ENCODE data around the gene PRSS22. TPM values are rescaled to one million over a fixed set of nuclear protein-coding genes. Genes with fewer than 3 reads are reported as not detected.

Gene PRSS22
- total RNA-seq, 1 experiment from 2014 or later: 141 TPM

GRCh38 chr16:2855536-2855935 is 2.4 kb downstream of the PRSS22 start:
- peaks cover 13% of the 10 kb centered on the region for H3K4me1 Mint-ChIP-seq (ENCODE audit: low read depth, unreplicated experiment)
- intact Hi-C loops (cut with micrococcal nuclease; ENCODE audit: unreplicated experiment): no loop called here
- H3K36me3 Mint-ChIP-seq (ENCODE audit: insufficient read depth, unreplicated experiment): peaks cover 92% of the 10 kb centered on the region
- H3K4me3 Mint-ChIP-seq (ENCODE audit: low read depth, unreplicated experiment): peak overlapping the region; percentile 90
- no peaks in the 10 kb centered on the region for H3K27me3 Mint-ChIP-seq (ENCODE audit: unreplicated experiment)
- peak overlapping the region; percentile 60 for H3K27ac Mint-ChIP-seq (ENCODE audit: unreplicated experiment)
- no peak for DNase-seq
- TF ChIP-seq CTCF (IDR thresholded peaks at IDR 0.05; ENCODE audit: unreplicated experiment): no peak
- peaks cover 5% of the 10 kb centered on the region for H3K9me3 Mint-ChIP-seq (ENCODE audit: low read depth, unreplicated experiment)
- CTCF ChIA-PET: no interaction called here
- no TSS peak for BruUV-seq (replicated peaks)

GRCh38 chr16:2854700-2855309 is 3.2 kb downstream of the PRSS22 start:
- H3K4me3 Mint-ChIP-seq (ENCODE audit: low read depth, unreplicated experiment): no peak overlapping the region
- no peaks in the 10 kb centered on the region for H3K27me3 Mint-ChIP-seq (ENCODE audit: unreplicated experiment)
- no peak for DNase-seq
- H3K4me1 Mint-ChIP-seq (ENCODE audit: low read depth, unreplicated experiment): peaks cover 13% of the 10 kb centered on the region
- peak overlapping the region; percentile 21 for H3K27ac Mint-ChIP-seq (ENCODE audit: unreplicated experiment)
- peak; percentile 77 for TF ChIP-seq CTCF (IDR thresholded peaks at IDR 0.05; ENCODE audit: unreplicated experiment)
- intact Hi-C loops (cut with micrococcal nuclease; ENCODE audit: unreplicated experiment): no loop called here
- no TSS peak for BruUV-seq (replicated peaks)
- H3K9me3 Mint-ChIP-seq (ENCODE audit: low read depth, unreplicated experiment): peaks cover 5% of the 10 kb centered on the region
- peaks cover 92% of the 10 kb centered on the region for H3K36me3 Mint-ChIP-seq (ENCODE audit: insufficient read depth, unreplicated experiment)
- CTCF ChIA-PET: interaction anchor here (0.9 kb wide), 1 partner anchor 81 kb away, joined by 3 read pairs; no protein-coding TSS in a partner anchor

- peaks cover 22% of the 10 kb centered on the region for H3K4me1 Mint-ChIP-seq (ENCODE audit: low read depth, unreplicated experiment)
- intact Hi-C loops (cut with micrococcal nuclease; ENCODE audit: unreplicated experiment): no loop called here
Measured at GRCh38 chr16:2853531-2854073, 4.4 kb downstream of the PRSS22 start.

GRCh38 chr16:2852731-2853507 is 5.1 kb downstream of the PRSS22 start:
- Mint-ChIP-seq H3K27ac (ENCODE audit: unreplicated experiment) (no peak overlapping the region), H3K36me3 (ENCODE audit: insufficient read depth, unreplicated experiment) (peaks cover 83% of the 10 kb centered on the region), H3K4me3 (ENCODE audit: low read depth, unreplicated experiment) (no peak overlapping the region), H3K4me1 (ENCODE audit: low read depth, unreplicated experiment) (peaks cover 22% of the 10 kb centered on the region), H3K9me3 (ENCODE audit: low read depth, unreplicated experiment) (peaks cover 5% of the 10 kb centered on the region), H3K27me3 (ENCODE audit: unreplicated experiment) (no peaks in the 10 kb centered on the region)
- no TSS peak for BruUV-seq (replicated peaks)
- TF ChIP-seq CTCF (IDR thresholded peaks at IDR 0.05; ENCODE audit: unreplicated experiment): no peak
- intact Hi-C loops (cut with micrococcal nuclease; ENCODE audit: unreplicated experiment): no loop called here
- CTCF ChIA-PET: no interaction called here
- no peak for DNase-seq

More at GRCh38 chr16:2853531-2854073, 4.4 kb downstream of the PRSS22 start:
- Mint-ChIP-seq H3K4me3 (ENCODE audit: low read depth, unreplicated experiment) (no peak overlapping the region), H3K36me3 (ENCODE audit: insufficient read depth, unreplicated experiment) (peaks cover 90% of the 10 kb centered on the region), H3K27ac (ENCODE audit: unreplicated experiment) (no peak overlapping the region), H3K27me3 (ENCODE audit: unreplicated experiment) (no peaks in the 10 kb centered on the region), H3K9me3 (ENCODE audit: low read depth, unreplicated experiment) (peaks cover 5% of the 10 kb centered on the region)
- CTCF ChIA-PET: no interaction called here
- DNase-seq: no peak
- no peak for TF ChIP-seq CTCF (IDR thresholded peaks at IDR 0.05; ENCODE audit: unreplicated experiment)
- no TSS peak for BruUV-seq (replicated peaks)

Measured in Calu3 (cell line).